Mesenchymal stem cell (in vitro differentiated cells and primary cell): ENCODE data around the gene GJB5.

ENCODE experiments used
- DNase-seq: peaks from one replicate; pipeline ENCODE4 v3.0.0-alpha.2; 2013
- H2AFZ ChIP-seq: one replicate; pipeline ENCODE4 v1.6.1; 2013; ENCODE audit warnings: low read depth, mild to moderate bottlenecking, control low read depth, inconsistent platforms, low read length, moderate library complexity
- H2AK5ac ChIP-seq: 2 replicates; pipeline ENCODE4 v1.6.1; 2013; ENCODE audit warnings: low read length, moderate library complexity, mild to moderate bottlenecking, inconsistent platforms; ENCODE audit not compliant: severe bottlenecking
- H2BK120ac ChIP-seq: one replicate; pipeline ENCODE4 v1.6.1; 2013; ENCODE audit warnings: low read depth, mild to moderate bottlenecking, inconsistent platforms, low read length, moderate library complexity
- H2BK12ac ChIP-seq, 2 experiments: one replicate each; pipeline ENCODE4 v1.6.1; 2013; ENCODE audit warnings: inconsistent platforms in 2 of 2, low read length in 2 of 2, mild to moderate bottlenecking in 2 of 2, moderate library complexity in 2 of 2, control low read depth in 1 of 2
- H2BK15ac ChIP-seq: one replicate; pipeline ENCODE4 v1.6.1; 2013; ENCODE audit warnings: mild to moderate bottlenecking, low read depth, inconsistent platforms; ENCODE audit not compliant: poor library complexity, severe bottlenecking
- H2BK5ac ChIP-seq: 2 replicates; pipeline ENCODE4 v1.6.1; 2013; ENCODE audit warnings: low read depth, mild to moderate bottlenecking, low read length, control low read depth, inconsistent platforms; ENCODE audit not compliant: poor library complexity, severe bottlenecking
- H3K14ac ChIP-seq, 2 experiments: one replicate each; pipeline ENCODE4 v1.6.1; 2013; ENCODE audit warnings: inconsistent platforms in 2 of 2, low read length in 2 of 2, control low read depth in 1 of 2, mild to moderate bottlenecking in 1 of 2, moderate library complexity in 1 of 2
- H3K18ac ChIP-seq, 2 experiments: one replicate each; pipeline ENCODE4 v1.6.1; 2013; ENCODE audit warnings: inconsistent platforms in 2 of 2, low read length in 2 of 2, control low read depth in 1 of 2, low read depth in 1 of 2, mild to moderate bottlenecking in 1 of 2
- H3K23ac ChIP-seq, 2 experiments: one replicate each; pipeline ENCODE4 v1.6.1; 2013; ENCODE audit warnings: inconsistent platforms in 2 of 2, low read length in 2 of 2, mild to moderate bottlenecking in 2 of 2, moderate library complexity in 2 of 2, control low read depth in 1 of 2
- H3K27ac ChIP-seq: 2 replicates; pipeline ENCODE4 v1.5.1; 2013; ENCODE audit warnings: mild to moderate bottlenecking, moderate library complexity, low read length, control low read depth, inconsistent platforms; ENCODE audit not compliant: poor library complexity, severe bottlenecking
- H3K27me3 ChIP-seq, 2 experiments: 2 replicates each; pipeline versions ENCODE4 v1.6.1 to v1.7.0; 2013; ENCODE audit warnings: low read length in 2 of 2, mild to moderate bottlenecking in 2 of 2, moderate library complexity in 2 of 2, control low read depth in 1 of 2, inconsistent platforms in 1 of 2; ENCODE audit not compliant: control insufficient read depth in 1 of 2, insufficient read depth in 1 of 2
- H3K36me3 ChIP-seq, 2 experiments: 2 replicates each; pipeline versions ENCODE4 v1.6.1 to v1.7.0; 2013; ENCODE audit warnings: low read length in 2 of 2, control low read depth in 1 of 2, inconsistent platforms in 1 of 2, low read depth in 1 of 2, mild to moderate bottlenecking in 1 of 2; ENCODE audit not compliant: insufficient read depth in 2 of 2, control insufficient read depth in 1 of 2
- H3K4ac ChIP-seq, 2 experiments: one replicate each; pipeline ENCODE4 v1.6.1; 2013; ENCODE audit warnings: inconsistent platforms in 2 of 2, low read length in 2 of 2, mild to moderate bottlenecking in 2 of 2, moderate library complexity in 2 of 2, control low read depth in 1 of 2, low read depth in 1 of 2
- H3K4me1 ChIP-seq: 2 replicates; pipeline ENCODE4 v1.6.1; 2013; ENCODE audit warnings: low read depth, low read length, control low read depth; ENCODE audit not compliant: control insufficient read depth, insufficient read depth
- H3K4me2 ChIP-seq: 2 replicates; pipeline ENCODE4 v1.6.1; 2013; ENCODE audit warnings: low read length, mild to moderate bottlenecking, inconsistent platforms; ENCODE audit not compliant: poor library complexity, severe bottlenecking
- H3K4me3 ChIP-seq, 2 experiments: 2 replicates each; pipeline versions ENCODE4 v1.5.1 to v1.7.0; 2013; ENCODE audit warnings: low read length in 2 of 2, mild to moderate bottlenecking in 2 of 2, control low read depth in 1 of 2, low read depth in 1 of 2; ENCODE audit not compliant: insufficient read depth in 1 of 2
- H3K79me1 ChIP-seq: replicated peaks from 2 replicates; pipeline ENCODE4 v1.6.1; 2013; ENCODE audit warnings: mild to moderate bottlenecking, control low read depth, low read length, inconsistent platforms; ENCODE audit not compliant: poor library complexity, severe bottlenecking
- H3K9ac ChIP-seq: 2 replicates; pipeline ENCODE4 v1.7.0; 2013; ENCODE audit warnings: mild to moderate bottlenecking, low read length, moderate library complexity
- H3K9me3 ChIP-seq: 2 replicates; pipeline ENCODE4 v1.7.0; 2013; ENCODE audit warnings: mild to moderate bottlenecking, low read length; ENCODE audit not compliant: control insufficient read depth
- H4K8ac ChIP-seq: one replicate; pipeline ENCODE4 v1.6.1; 2013; ENCODE audit warnings: inconsistent platforms, mild to moderate bottlenecking, low read length, moderate library complexity
- H4K91ac ChIP-seq: one replicate; pipeline ENCODE4 v1.6.1; 2013; ENCODE audit warnings: mild to moderate bottlenecking, low read length, inconsistent platforms
- WGBS: methylation state at CpG from one replicate; pipeline ENCODE4 v1.1.7; 2013; ENCODE audit warnings: mixed read lengths; 5-methylcytosine and 5-hydroxymethylcytosine counted together

Gene GJB5

DNA sequence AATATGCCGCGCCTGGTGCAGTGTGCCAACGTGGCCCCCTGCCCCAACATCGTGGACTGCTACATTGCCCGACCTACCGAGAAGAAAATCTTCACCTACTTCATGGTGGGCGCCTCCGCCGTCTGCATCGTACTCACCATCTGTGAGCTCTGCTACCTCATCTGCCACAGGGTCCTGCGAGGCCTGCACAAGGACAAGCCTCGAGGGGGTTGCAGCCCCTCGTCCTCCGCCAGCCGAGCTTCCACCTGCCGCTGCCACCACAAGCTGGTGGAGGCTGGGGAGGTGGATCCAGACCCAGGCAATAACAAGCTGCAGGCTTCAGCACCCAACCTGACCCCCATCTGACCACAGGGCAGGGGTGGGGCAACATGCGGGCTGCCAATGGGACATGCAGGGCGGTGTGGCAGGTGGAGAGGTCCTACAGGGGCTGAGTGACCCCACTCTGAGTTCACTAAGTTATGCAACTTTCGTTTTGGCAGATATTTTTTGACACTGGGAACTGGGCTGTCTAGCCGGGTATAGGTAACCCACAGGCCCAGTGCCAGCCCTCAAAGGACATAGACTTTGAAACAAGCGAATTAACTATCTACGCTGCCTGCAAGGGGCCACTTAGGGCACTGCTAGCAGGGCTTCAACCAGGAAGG lies 30.5 kb downstream of the GJB5 start:
- no peak overlapping the region for H2AK5ac ChIP-seq
- no peak overlapping the region for H2BK15ac ChIP-seq
- H2BK120ac ChIP-seq: no peak overlapping the region
- no peak overlapping the region for H3K4me3 ChIP-seq
- H2BK12ac ChIP-seq: no peak overlapping the region
- DNase-seq: no peak
- H3K4ac ChIP-seq: no peak overlapping the region
- no peak overlapping the region for H3K18ac ChIP-seq
- H2AFZ ChIP-seq: no peak overlapping the region
- peaks cover 2% of the 10 kb centered on the region for H3K9me3 ChIP-seq
- H4K8ac ChIP-seq: no peak overlapping the region
- no peak overlapping the region for H3K27ac ChIP-seq
- no peak overlapping the region for H3K23ac ChIP-seq
- H3K14ac ChIP-seq: no peak overlapping the region
- H3K27me3 ChIP-seq: peaks cover 24 to 74% of the 10 kb centered on the region in 2 experiments
- no peaks in the 10 kb centered on the region for H3K79me1 ChIP-seq
- H2BK5ac ChIP-seq: no peak overlapping the region
- no peak overlapping the region for H3K9ac ChIP-seq
- H3K4me1 ChIP-seq: peaks cover 8% of the 10 kb centered on the region
- H3K4me2 ChIP-seq: no peak overlapping the region
- H4K91ac ChIP-seq: no peak overlapping the region
- WGBS: 86% methylated on average over 22 of the region's 22 CpGs
- no peaks in the 10 kb centered on the region for H3K36me3 ChIP-seq

DNA sequence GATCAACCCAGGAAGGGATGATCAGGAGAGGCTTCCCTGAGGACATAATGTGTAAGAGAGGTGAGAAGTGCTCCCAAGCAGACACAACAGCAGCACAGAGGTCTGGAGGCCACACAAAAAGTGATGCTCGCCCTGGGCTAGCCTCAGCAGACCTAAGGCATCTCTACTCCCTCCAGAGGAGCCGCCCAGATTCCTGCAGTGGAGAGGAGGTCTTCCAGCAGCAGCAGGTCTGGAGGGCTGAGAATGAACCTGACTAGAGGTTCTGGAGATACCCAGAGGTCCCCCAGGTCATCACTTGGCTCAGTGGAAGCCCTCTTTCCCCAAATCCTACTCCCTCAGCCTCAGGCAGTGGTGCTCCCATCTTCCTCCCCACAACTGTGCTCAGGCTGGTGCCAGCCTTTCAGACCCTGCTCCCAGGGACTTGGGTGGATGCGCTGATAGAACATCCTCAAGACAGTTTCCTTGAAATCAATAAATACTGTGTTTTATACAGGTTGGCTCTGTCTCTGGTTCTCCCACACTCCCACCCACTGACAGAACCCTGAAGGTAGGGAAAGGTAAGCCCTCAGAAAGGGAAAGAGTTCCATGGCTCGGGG lies 31.1 kb downstream of the GJB5 start:
- H2BK120ac ChIP-seq: no peak overlapping the region
- H3K79me1 ChIP-seq: no peaks in the 10 kb centered on the region
- no peak overlapping the region for H2AK5ac ChIP-seq
- no peak overlapping the region for H3K23ac ChIP-seq
- no peak overlapping the region for H3K4ac ChIP-seq
- no peak overlapping the region for H3K4me3 ChIP-seq
- 60% methylated on average over 3 of the region's 4 CpGs for WGBS
- H2BK15ac ChIP-seq: no peak overlapping the region
- H3K18ac ChIP-seq: no peak overlapping the region
- H3K9me3 ChIP-seq: peaks cover 5% of the 10 kb centered on the region
- H2BK5ac ChIP-seq: no peak overlapping the region
- H3K27ac ChIP-seq: no peak overlapping the region
- H3K36me3 ChIP-seq: no peaks in the 10 kb centered on the region
- H3K4me1 ChIP-seq: peaks cover 8% of the 10 kb centered on the region
- no peak for DNase-seq
- peaks cover 20 to 74% of the 10 kb centered on the region in 2 experiments for H3K27me3 ChIP-seq
- H3K9ac ChIP-seq: no peak overlapping the region
- H4K91ac ChIP-seq: no peak overlapping the region
- H2AFZ ChIP-seq: no peak overlapping the region
- no peak overlapping the region for H2BK12ac ChIP-seq
- H4K8ac ChIP-seq: no peak overlapping the region
- H3K14ac ChIP-seq: no peak overlapping the region
- H3K4me2 ChIP-seq: no peak overlapping the region

- DNase-seq: peak; percentile 61
- no peak overlapping the region for H2BK5ac ChIP-seq
- H3K9ac ChIP-seq: no peak overlapping the region
- H2AK5ac ChIP-seq: no peak overlapping the region
- H3K23ac ChIP-seq: no peak overlapping the region
- peaks cover 5% of the 10 kb centered on the region for H3K9me3 ChIP-seq
- no peak overlapping the region for H3K4me3 ChIP-seq
- peaks cover under 1% of the 10 kb centered on the region for H3K4me1 ChIP-seq
- H3K36me3 ChIP-seq: no peaks in the 10 kb centered on the region
- no peak overlapping the region for H3K14ac ChIP-seq
- H3K18ac ChIP-seq: no peak overlapping the region
- no peak overlapping the region for H2BK15ac ChIP-seq
- H2BK120ac ChIP-seq: no peak overlapping the region
- 52% methylated on average over 14 of the region's 14 CpGs for WGBS
- no peak overlapping the region for H3K4me2 ChIP-seq
- no peaks in the 10 kb centered on the region for H3K79me1 ChIP-seq
- H3K27ac ChIP-seq: no peak overlapping the region
- no peak overlapping the region for H2BK12ac ChIP-seq
- no peak overlapping the region for H2AFZ ChIP-seq
- H3K27me3 ChIP-seq: peaks cover 18 to 76% of the 10 kb centered on the region in 2 experiments
- peak overlapping the region; percentile 7 for H4K8ac ChIP-seq
- H3K4ac ChIP-seq: no peak overlapping the region
- no peak overlapping the region for H4K91ac ChIP-seq
These were observed 31.9 kb downstream of the GJB5 start for GRCh38 chr1:34786521-34787325.
